Measurements from ENCODE around the gene CSNK2A2.

The CSNK2A2 gene

GRCh38 chr16:58230259-58230658, 32.4 kb upstream of the CSNK2A2 start:
- no peak for DNase-seq (ENCODE audit: low read depth)
- no peak for TF ChIP-seq CTCF (conservative IDR thresholded peaks at IDR 0.05; ENCODE audit: low read depth, low read length)
- no peak overlapping the region for H3K4me3 ChIP-seq (ENCODE audit: low read length)

GRCh38 chr16:58226790-58227189, 28.9 kb upstream of the CSNK2A2 start:
- DNase-seq (ENCODE audit: low read depth), result no peak
- no peak overlapping the region for H3K4me3 ChIP-seq (ENCODE audit: low read length)
- TF ChIP-seq CTCF (conservative IDR thresholded peaks at IDR 0.05; ENCODE audit: low read depth, low read length), result no peak

DNA sequence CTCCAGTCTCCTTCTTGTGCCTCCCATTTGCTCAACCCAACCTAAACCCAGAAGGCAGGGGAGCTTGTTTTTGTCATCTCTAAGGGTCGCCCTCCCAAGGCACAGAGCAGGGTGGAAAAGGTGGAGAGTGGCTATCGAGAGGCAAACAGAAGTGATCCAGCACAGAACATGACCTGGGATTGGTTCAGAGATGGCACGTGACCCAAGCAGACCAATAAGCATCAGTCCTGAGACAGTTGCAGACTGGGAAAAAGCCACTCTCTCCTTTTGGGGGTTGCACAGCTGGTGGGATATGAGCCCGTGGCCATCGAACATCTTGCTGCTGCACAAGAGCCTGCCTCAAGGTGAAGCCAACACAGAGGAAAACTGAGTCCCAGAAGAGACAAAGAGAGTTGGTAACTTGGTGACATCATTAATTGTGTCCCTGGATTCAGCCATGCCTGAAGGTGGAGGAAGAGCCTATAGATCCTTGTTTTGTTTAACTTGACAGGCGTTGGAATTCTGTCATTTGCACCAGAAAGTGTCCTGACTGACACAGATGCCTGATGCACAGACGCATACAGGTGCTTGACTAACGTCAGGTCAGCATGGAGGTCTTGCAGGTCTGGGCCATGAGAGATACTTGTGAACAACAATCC, 28.2 kb upstream of the CSNK2A2 start:
- TF ChIP-seq CTCF (conservative IDR thresholded peaks at IDR 0.05; ENCODE audit: low read depth, low read length), result no peak
- H3K4me3 ChIP-seq (ENCODE audit: low read length), result no peak overlapping the region
- DNase-seq (ENCODE audit: low read depth), result no peak

DNA sequence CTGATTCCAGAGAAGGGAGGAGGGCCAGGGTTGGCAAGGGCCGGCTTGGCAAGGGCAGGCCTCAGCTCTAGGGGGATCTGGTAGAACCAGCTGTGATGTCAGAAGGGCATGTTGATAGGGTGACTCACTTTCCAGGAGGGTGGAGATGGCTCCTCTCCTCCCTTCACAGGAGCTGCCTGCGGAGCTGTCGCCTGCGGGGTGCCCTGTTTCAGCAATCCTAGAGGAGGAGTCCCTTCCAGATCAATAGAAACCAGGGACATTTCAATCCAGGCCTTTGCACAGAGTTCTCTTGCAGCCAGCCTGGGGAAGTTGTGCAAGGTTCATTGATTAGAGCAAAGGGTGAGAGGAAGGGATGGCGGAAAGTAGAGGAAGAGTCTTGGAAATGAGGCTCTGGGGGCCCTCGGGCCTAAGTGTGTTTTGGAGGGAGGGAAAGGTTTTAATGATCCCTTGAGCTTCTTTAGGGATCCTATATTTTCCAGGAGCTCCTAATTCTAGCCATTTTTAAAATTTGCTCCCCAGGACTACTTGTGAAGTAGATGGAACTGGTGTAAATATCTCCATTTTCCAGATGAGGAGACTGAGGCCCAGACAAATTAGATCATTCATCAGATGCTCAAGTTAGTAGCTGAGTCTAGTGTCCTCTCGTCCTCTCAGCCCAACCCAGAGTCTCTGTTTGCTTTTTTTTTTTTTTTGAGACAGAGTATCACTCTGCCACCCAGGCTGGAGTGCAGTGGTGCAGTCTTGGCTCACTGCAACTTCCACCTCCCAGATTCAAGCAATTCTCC, 24.8 kb upstream of the CSNK2A2 start:
- H3K4me3 ChIP-seq (ENCODE audit: low read length), result no peak overlapping the region
- no peak for DNase-seq (ENCODE audit: low read depth)
- TF ChIP-seq CTCF (conservative IDR thresholded peaks at IDR 0.05; ENCODE audit: low read depth, low read length), result no peak

- H3K4me3 ChIP-seq (ENCODE audit: low read length), result no peak overlapping the region
- DNase-seq (ENCODE audit: low read depth), result no peak
- no peak for TF ChIP-seq CTCF (conservative IDR thresholded peaks at IDR 0.05; ENCODE audit: low read depth, low read length)
These were observed 21.5 kb upstream of the CSNK2A2 start for GRCh38 chr16:58219432-58219831.

- TF ChIP-seq CTCF (conservative IDR thresholded peaks at IDR 0.05; ENCODE audit: low read depth, low read length), result no peak
- no peak overlapping the region for H3K4me3 ChIP-seq (ENCODE audit: low read length)
- no peak for DNase-seq (ENCODE audit: low read depth)
These were observed 20.9 kb upstream of the CSNK2A2 start for GRCh38 chr16:58218786-58219185.
